Rectal smooth muscle tissue (tissue), 1 donor: Measurements from ENCODE around the gene ZFPM1.

Source experiments
- H3K27ac ChIP-seq: one replicate; pipeline ENCODE4 v1.7.0; 2013; ENCODE audit warnings: low read depth, low read length, inconsistent platforms
- H3K27me3 ChIP-seq: one replicate; pipeline ENCODE4 v1.7.0; 2013; ENCODE audit warnings: low read length; ENCODE audit not compliant: control insufficient read depth, insufficient read depth
- H3K36me3 ChIP-seq: one replicate; pipeline ENCODE4 v1.7.0; 2013; ENCODE audit warnings: low read length; ENCODE audit not compliant: control insufficient read depth, insufficient read depth
- H3K4me1 ChIP-seq: one replicate; pipeline ENCODE4 v1.7.0; 2013; ENCODE audit warnings: low read length; ENCODE audit not compliant: control insufficient read depth, insufficient read depth
- H3K4me3 ChIP-seq: one replicate; pipeline ENCODE4 v1.7.0; 2013; ENCODE audit warnings: low read length
- H3K9ac ChIP-seq: one replicate; pipeline ENCODE4 v1.7.0; 2013; ENCODE audit warnings: low read length

Gene ZFPM1

DNA sequence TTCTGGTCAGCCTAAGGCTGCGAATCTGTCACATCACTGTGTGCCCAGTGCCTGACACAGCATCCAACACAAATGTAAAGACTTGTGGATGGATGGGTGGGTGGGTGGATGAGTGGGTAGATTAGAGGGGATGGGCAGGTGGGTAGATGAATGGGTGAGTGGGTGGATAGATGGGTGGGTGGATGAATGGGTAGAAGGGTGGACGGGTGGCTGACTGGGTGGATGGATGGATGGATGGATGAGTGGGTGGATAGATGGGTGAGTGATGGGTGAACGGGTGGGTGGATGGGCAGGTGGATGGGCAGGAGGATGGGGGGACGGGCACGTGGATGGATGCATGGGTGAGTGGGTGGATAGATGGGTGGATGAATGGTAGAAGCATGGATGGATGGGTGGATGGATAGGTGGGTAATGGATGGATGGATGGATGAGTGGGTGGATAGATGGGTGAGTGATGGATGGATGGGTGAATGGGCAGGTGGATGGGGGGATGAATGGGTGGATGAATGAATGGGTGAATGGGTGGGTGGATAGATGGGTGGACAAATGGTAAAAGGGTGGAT is 31.1 kb upstream of the ZFPM1 start:
- no peaks in the 10 kb centered on the region for H3K27me3 ChIP-seq
- no peak overlapping the region for H3K27ac ChIP-seq
- H3K4me1 ChIP-seq = no peaks in the 10 kb centered on the region
- no peak overlapping the region for H3K9ac ChIP-seq
- H3K4me3 ChIP-seq = no peak overlapping the region
- no peaks in the 10 kb centered on the region for H3K36me3 ChIP-seq

DNA sequence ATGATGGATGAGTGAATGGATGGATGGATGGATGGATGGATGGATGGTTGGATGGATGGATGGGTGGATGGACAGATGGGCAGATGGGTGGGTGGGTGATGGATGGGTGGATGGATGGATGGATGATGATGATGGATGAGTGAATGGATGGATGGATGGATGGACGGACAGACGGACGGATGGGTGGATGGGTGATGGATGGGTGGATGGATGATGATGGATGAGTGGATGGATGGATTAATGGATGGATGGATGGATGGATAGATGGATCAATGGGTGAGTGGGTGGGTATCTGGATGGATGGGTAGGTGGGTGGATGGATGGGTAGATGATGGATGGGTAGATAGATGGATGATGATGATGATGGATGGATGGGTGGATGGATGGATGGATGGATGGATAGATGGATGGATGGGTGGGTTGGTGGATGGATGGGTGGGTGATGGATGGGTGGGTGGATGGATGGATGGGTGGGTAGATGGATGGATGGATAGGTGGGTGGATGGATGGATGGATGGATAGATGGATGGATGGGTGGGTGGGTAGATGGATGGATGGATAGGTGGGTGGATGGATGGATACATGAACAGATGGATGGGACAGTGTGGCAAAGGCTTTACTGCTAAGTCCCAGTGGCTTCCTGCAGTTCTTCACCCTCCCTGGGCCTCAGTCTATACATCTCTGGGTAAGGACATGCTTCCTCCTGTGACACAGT is 30.2 kb upstream of the ZFPM1 start:
- H3K4me1 ChIP-seq = no peaks in the 10 kb centered on the region
- H3K9ac ChIP-seq = no peak overlapping the region
- H3K27me3 ChIP-seq = no peaks in the 10 kb centered on the region
- no peak overlapping the region for H3K27ac ChIP-seq
- H3K36me3 ChIP-seq = no peaks in the 10 kb centered on the region
- no peak overlapping the region for H3K4me3 ChIP-seq

DNA sequence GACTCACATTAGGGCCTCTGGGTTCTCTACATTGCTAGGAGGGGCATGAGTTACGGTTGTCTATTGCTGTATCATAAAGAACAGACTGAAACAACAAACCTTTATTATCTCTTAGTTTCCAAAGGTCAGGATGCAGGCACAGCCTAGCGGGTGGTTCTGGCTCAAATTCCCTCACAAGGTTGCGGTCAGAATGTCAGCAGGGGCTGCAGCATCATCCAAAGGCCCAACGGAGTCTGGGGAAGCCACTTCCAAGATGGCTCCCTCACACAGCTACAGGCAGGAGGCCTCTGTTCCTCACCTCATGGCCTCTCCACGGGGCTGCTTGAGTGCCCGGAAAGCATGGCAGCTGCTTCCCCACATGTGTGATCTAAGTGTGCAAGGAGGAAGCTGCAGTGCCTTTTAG is 29.6 kb upstream of the ZFPM1 start:
- Histone ChIP-seq H3K4me3 (no peak overlapping the region), H3K27me3 (no peaks in the 10 kb centered on the region), H3K9ac (no peak overlapping the region), H3K36me3 (no peaks in the 10 kb centered on the region), H3K27ac (no peak overlapping the region), H3K4me1 (no peaks in the 10 kb centered on the region)

DNA sequence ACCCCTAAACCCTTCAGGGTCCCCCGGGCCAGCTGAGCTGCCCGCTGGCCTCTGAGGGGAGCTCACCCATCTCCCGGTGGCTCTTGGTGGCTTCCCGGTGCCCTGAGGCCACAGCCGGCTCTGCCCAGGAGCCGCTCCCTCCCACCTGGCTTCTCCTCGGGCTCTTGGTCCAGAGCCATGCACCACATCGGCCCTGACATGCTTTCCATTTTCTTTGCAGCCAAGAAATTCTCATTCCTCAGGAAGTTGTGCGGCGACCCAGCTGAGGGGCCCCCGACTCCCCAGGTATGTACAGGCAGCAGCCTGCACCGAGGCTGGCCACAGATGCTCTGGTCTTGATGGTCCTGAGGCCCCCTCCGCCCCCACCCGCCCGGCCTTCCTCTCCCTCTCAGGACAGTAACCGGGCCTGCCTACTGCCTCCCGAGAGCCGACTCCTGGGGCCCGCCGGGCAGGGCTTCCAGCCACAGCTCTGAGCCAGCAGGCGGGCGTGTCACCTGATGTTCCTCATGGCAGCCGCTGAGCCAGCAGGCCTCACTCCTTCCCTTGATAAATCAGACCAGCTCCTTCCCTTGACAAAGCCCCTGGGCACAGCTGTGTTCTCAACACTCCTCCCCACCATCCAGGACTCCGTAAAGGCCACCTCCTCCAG is 28.4 kb upstream of the ZFPM1 start:
- H3K9ac ChIP-seq = no peak overlapping the region
- no peaks in the 10 kb centered on the region for H3K4me1 ChIP-seq
- no peak overlapping the region for H3K4me3 ChIP-seq
- no peak overlapping the region for H3K27ac ChIP-seq
- no peaks in the 10 kb centered on the region for H3K27me3 ChIP-seq
- no peaks in the 10 kb centered on the region for H3K36me3 ChIP-seq

DNA sequence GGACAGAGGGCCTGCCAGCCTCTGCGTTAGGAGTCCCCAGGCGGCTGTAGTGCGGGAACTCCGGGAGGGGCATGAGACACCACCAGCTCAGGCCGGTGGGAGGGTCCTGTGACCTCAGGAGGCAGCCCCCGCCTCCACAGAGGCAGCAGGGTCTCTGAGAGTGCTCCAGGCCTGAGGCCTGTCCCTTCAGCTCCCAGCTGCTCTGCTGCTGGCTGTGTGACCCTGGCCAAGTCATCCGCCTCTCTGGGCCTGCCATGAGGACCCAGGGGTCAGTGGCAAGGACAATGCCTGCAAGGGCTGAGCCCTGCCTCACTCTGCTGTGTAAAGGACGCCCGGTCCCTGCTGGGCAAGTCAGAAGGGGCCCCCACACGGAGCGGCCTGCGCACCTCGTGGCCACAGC is 27.1 kb upstream of the ZFPM1 start:
- Histone ChIP-seq H3K4me3 (no peak overlapping the region), H3K27me3 (no peaks in the 10 kb centered on the region), H3K9ac (no peak overlapping the region), H3K27ac (no peak overlapping the region), H3K36me3 (no peaks in the 10 kb centered on the region), H3K4me1 (no peaks in the 10 kb centered on the region)

DNA sequence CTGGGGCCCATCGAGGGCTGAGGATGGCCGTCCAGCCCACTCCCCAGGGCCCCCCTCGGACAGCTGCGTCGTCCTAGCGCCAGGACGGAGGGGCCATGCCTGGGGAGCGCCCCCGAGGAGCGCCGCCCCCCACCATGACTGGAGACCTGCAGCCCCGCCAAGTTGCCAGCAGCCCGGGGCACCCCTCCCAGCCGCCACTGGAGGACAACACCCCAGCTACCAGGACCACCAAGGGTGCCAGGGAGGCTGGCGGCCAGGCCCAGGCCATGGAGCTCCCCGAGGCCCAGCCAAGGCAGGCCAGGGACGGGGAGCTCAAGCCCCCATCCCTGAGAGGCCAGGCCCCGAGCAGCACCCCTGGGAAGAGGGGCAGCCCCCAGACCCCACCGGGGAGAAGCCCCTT is 25.7 kb upstream of the ZFPM1 start:
- H3K4me1 ChIP-seq = no peaks in the 10 kb centered on the region
- no peak overlapping the region for H3K9ac ChIP-seq
- peaks cover 4% of the 10 kb centered on the region for H3K27me3 ChIP-seq
- no peak overlapping the region for H3K27ac ChIP-seq
- H3K4me3 ChIP-seq = no peak overlapping the region
- H3K36me3 ChIP-seq = no peaks in the 10 kb centered on the region

DNA sequence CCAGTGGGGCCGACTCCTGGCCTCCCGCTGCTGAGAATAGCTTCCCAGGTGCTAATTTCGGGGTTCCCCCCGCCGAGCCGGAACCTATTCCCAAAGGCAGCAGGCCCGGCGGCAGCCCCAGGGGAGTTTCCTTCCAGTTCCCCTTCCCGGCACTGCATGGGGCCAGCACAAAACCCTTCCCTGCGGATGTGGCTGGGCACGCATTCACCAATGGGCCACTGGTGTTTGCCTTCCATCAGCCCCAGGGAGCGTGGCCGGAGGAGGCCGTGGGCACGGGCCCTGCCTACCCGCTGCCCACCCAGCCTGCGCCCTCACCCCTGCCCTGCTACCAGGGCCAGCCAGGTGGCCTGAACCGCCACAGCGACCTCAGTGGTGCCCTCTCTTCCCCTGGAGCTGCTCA is 24.9 kb upstream of the ZFPM1 start:
- peaks cover 4% of the 10 kb centered on the region for H3K27me3 ChIP-seq
- H3K4me1 ChIP-seq = no peaks in the 10 kb centered on the region
- H3K36me3 ChIP-seq = no peaks in the 10 kb centered on the region
- no peak overlapping the region for H3K27ac ChIP-seq
- no peak overlapping the region for H3K4me3 ChIP-seq
- no peak overlapping the region for H3K9ac ChIP-seq

DNA sequence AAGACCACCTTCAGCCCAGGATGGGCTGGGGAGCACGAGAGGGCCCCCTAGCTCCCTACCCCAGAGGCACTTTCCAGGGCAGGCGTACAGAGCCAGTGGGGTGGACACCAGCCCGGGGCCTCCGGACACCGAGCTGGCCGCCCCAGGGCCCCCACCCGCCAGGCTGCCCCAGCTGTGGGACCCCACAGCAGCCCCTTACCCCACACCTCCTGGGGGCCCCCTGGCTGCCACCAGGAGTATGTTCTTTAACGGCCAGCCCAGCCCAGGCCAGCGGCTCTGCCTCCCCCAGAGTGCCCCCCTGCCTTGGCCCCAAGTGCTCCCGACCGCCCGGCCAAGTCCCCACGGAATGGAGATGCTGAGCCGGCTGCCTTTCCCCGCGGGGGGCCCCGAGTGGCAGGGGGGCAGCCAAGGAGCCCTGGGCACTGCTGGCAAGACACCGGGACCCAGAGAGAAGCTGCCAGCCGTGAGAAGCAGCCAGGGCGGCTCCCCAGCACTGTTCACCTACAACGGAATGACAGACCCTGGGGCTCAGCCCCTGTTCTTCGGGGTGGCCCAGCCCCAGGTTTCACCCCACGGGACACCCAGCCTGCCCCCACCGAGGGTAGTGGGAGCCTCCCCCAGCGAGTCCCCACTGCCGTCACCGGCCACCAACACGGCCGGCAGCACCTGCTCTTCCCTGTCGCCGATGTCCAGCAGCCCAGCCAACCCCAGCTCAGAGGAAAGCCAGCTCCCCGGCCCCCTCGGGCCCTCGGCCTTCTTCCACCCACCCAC is 24.3 kb upstream of the ZFPM1 start:
- Histone ChIP-seq H3K4me3 (no peak overlapping the region), H3K4me1 (no peaks in the 10 kb centered on the region), H3K36me3 (no peaks in the 10 kb centered on the region), H3K27ac (no peak overlapping the region), H3K9ac (no peak overlapping the region), H3K27me3 (peaks cover 4% of the 10 kb centered on the region)

DNA sequence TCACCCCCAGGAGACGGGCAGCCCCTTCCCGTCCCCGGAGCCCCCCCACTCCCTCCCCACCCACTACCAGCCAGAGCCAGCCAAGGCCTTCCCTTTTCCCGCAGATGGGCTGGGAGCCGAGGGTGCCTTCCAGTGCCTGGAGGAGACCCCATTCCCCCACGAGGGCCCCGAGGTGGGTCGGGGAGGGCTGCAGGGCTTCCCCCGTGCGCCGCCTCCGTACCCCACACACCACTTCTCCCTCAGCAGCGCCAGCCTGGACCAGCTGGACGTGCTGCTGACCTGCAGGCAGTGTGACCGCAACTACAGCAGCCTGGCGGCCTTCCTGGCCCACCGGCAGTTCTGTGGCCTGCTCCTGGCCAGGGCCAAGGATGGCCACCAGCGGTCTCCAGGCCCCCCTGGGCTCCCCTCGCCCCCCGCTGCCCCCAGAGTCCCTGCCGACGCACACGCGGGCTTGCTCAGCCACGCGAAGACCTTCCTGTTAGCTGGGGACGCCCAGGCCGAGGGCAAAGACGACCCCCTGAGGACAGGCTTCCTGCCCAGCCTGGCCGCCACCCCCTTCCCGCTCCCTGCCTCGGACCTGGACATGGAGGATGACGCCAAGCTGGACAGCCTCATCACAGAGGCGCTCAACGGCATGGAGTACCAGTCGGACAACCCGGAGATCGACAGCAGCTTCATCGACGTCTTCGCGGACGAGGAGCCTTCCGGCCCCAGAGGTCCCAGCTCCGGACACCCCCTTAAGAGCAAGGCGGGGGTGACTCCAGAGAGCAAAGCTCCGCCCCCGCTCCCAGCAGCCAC is 23.5 kb upstream of the ZFPM1 start:
- Histone ChIP-seq H3K4me1 (no peaks in the 10 kb centered on the region), H3K4me3 (peak overlapping the region; percentile 41), H3K27ac (no peak overlapping the region), H3K36me3 (no peaks in the 10 kb centered on the region), H3K27me3 (peaks cover 4% of the 10 kb centered on the region), H3K9ac (no peak overlapping the region)

DNA sequence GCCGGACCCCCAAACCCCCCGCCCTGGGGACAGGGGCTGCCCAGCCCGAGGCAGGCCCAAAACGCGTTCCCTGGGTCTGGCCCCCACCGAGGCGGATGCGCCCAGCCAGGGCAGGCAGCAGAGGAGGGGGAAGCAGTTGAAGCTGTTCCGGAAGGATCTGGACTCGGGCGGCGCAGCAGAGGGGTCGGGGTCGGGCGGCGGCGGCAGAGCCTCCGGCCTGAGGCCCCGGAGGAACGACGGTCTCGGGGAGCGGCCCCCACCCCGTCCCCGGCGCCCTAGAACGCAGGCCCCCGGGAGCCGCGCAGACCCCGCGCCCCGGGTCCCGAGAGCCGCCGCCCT is 22.9 kb upstream of the ZFPM1 start:
- H3K4me1 ChIP-seq = no peaks in the 10 kb centered on the region
- H3K4me3 ChIP-seq = peak overlapping the region; percentile 41
- H3K27me3 ChIP-seq = peaks cover 4% of the 10 kb centered on the region
- H3K27ac ChIP-seq = no peak overlapping the region
- no peaks in the 10 kb centered on the region for H3K36me3 ChIP-seq
- H3K9ac ChIP-seq = no peak overlapping the region

DNA sequence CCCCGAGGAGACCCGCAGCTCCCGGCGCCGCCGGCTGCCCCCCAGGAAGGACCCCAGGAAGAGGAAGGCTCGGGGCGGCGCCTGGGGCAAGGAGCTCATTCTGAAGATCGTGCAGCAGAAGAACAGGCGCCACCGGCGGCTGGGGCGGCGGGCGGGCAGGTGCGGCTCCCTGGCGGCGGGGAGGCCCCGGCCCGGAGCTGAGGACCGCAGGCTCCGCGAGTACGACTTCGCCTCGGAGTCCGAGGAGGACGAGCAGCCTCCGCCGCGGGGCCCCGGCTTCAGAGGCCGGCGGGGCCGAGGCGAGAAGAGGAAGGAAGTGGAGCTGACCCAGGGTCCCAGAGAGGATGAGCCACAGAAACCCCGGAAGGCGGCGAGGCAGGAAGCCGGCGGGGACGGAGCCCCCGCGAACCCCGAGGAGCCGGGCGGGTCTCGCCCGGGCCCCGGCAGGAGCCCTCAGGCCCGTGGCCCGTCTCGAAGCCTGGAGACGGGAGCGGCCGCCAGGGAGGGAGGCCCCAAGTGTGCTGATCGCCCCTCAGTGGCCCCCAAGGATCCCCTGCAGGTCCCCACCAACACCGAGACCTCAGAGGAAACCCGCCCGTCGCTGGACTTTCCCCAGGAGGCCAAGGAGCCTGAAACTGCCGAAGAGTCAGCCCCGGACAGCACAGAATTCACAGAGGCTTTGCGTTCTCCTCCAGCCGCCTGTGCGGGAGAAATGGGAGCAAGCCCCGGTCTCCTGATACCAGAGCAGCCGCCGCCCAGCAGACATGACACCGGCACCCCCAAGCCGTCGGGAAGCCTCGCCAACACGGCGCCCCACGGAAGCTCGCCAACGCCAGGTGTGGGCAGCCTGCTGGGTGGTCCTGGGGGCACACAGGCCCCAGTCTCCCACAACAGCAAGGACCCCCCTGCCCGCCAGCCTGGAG is 22.3 kb upstream of the ZFPM1 start:
- Histone ChIP-seq H3K4me3 (peak overlapping the region; percentile 48), H3K4me1 (no peaks in the 10 kb centered on the region), H3K27ac (no peak overlapping the region), H3K27me3 (peaks cover 4% of the 10 kb centered on the region), H3K9ac (no peak overlapping the region), H3K36me3 (no peaks in the 10 kb centered on the region)
